Neural cell (in vitro differentiated cells): ENCODE results near the gene BCS1L.

Experiments
- CTCF ChIP-seq: fragments of 450-650 bp; IDR thresholded peaks from 2 replicates; pipeline ENCODE4 v1.5.1; 2014; ENCODE audit warnings: antibody characterized with exemption, mild to moderate bottlenecking, moderate library complexity; ENCODE audit not compliant: poor library complexity, severe bottlenecking
- EP300 ChIP-seq: fragments of 450-650 bp; conservative IDR thresholded peaks from 2 replicates; pipeline ENCODE4 v1.6.1; 2014; ENCODE audit warnings: antibody characterized with exemption, mild to moderate bottlenecking, moderate library complexity; ENCODE audit not compliant: poor library complexity, severe bottlenecking
- RAD21 ChIP-seq: fragments of 450-650 bp; conservative IDR thresholded peaks from 2 replicates; pipeline ENCODE4 v1.6.1; 2014; ENCODE audit warnings: antibody characterized with exemption, mild to moderate bottlenecking, moderate library complexity
- REST ChIP-seq: IDR thresholded peaks from 2 replicates; pipeline ENCODE4 v1.6.1; 2012; ENCODE audit warnings: borderline replicate concordance

- TF ChIP-seq RAD21 (no peak), CTCF (no peak), REST (no peak), EP300 (no peak)
These were observed 23.8 kb upstream of the BCS1L start for GRCh38 chr2:218635719-218636118.
